GM11168 (cell line): ENCODE measurements around the gene GALNT13.

Source experiments
- in situ Hi-C: fragments of 300-500 bp; cut with MboI; formaldehyde crosslinking; loops from one replicate; pipeline ENCODE4 v1.12.0; 2022; ENCODE audit warnings: low sequenced_read_pairs; ENCODE audit not compliant: unreplicated experiment

Gene GALNT13

DNA sequence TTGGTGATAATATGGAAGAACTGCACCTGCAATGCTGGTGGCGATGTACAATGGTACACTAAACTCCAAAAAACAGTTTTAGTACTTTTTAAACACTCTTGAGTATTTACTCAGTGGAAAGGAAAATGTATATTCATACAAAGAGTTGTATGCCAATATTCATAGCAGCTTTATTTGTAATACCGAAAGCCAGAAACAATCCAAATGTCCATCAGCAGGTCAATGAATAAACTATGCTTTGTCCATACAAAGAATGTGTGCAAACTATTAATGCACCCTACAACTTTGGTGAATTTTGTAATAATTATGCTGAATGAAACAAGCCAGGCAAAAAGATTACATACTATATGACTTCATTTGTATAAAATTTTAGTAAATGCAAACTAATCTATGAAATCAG lies 396.3 kb downstream of the GALNT13 start:
- in situ Hi-C loops, result no loop called here

DNA sequence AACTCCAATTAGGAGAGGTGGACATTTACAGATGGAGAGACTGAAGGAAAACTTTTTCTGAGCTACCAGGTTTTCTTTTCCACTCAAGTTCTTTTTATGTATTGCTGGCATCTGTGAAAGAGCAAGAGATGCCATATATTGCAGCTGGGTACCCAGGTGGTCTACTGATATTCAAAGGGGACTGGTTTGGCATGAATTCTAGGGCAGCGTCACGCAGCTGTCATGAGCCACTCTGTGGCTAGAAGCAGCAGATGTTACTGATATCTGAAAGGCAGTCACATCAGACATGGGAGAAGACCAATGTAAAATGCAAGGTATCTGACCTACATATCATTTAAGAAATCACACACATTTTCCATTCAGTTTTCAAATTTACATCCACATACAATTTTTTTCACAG lies 408.8 kb downstream of the GALNT13 start:
- in situ Hi-C loops, result no loop called here

DNA sequence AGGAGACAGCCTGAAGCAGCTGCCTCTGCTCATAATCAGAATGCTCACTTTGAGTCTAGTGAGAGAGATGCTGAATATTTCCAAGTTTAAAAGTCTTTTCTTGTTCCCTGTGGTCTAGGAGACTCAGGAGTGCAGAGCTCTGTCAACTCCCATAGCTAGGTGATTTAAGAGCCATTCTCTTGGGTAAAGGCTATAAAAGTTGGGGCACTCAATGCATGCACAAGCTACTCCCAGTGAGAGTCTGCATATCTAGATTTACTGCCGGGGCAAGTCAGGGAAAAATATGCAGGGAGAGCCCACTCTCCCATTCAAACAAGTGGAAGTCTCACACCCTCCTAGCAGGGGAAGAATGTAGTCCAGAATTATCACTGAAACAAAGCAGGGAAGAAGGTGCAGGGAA lies 418.1 kb downstream of the GALNT13 start:
- in situ Hi-C loops, result no loop called here

- in situ Hi-C loops, result no loop called here
These were observed 419.8 kb downstream of the GALNT13 start for GRCh38 chr2:154291511-154291910.

DNA sequence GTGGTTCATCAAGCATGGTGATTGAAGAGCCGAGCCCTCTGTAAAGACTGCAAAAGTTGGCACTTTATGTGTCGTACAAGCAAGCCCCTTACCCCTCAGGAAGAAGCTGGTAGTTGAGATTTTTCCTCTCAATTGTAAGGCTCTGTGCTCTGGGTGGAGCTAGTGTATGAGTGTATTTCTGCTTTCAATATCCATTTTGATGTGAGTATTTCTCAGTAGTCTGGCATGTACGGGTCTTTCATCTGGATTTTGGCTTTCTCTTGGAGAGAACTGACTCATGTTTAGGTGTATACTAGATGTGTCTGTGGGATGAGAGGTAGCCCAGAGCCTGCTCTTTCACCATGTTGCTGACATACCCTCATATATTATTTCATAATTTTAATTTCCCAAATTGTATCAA lies 420.2 kb downstream of the GALNT13 start:
- in situ Hi-C loops, result no loop called here

GRCh38 chr2:154293864-154294263 lies 422.1 kb downstream of the GALNT13 start:
- in situ Hi-C loops, result no loop called here

DNA sequence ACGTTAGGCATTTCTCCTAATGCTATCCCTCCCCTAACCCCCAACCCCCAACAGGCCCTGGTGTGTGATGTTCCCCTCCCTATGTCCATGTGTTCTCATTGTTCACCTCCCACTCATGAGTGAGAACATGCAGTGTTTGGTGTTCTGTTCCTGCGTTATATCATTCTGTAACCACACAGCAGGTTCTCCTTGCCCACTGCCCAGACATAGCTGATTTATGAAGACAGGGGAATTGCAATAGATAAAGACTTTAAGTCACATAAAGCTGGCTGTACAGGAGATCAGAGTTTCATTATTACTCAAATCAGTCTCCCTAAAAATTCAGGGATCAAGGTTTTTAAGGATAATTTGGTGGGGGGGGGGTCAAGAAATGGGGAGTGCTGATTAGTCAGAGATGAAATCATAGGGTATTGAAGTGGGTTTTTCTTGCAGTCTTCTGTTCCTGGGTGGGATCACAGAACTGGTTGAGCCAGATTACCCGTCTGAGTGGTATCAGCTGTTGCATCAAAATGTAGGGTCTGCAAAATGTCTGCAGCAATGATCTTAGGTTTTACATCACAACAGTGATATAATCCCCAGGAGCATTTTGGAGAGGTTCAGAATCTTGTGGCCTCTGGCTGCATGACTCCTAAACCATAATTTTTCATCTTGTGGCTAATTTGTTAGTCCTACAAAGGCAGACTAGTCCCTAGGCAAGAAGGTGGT lies 434.7 kb downstream of the GALNT13 start:
- in situ Hi-C loops, result no loop called here

DNA sequence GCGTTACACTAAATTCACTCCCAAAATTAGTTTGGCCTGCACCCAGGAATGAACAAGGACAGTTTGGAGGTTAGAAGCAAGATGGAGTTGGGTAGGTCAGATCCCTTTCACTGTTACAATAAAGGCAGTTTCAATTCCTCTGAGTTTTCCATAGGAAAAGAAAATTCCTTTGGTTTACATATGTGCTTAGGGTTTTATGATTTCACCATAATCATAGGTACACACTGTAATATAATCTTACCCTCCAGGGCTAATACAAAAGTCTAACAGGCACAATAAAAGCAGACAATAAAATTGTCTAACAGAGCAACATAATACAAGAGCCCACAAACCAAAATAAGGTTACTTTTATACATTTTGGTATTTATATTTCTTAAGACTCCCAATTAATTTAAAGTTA lies 435.3 kb downstream of the GALNT13 start:
- in situ Hi-C loops, result no loop called here

DNA sequence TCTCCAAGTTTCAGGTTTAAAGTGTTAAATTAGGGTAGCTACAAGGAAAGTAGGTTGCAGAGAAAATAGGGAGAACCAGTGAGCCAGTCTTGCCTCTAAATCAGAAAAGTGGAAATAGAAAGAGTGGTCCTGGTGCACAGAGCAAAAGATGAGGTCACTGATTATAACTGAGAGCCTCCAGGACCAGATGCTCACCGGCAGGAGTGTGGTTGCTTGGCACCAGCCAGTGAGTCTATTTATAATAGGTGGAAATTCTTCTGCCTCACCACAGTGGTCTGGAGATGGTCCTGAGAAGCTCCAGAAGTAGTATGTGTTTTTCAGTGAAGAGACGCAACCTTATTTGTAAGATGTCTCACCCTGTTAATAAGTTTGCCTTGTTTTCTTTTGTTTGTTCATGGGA lies 452.9 kb downstream of the GALNT13 start:
- in situ Hi-C loops, result no loop called here

DNA sequence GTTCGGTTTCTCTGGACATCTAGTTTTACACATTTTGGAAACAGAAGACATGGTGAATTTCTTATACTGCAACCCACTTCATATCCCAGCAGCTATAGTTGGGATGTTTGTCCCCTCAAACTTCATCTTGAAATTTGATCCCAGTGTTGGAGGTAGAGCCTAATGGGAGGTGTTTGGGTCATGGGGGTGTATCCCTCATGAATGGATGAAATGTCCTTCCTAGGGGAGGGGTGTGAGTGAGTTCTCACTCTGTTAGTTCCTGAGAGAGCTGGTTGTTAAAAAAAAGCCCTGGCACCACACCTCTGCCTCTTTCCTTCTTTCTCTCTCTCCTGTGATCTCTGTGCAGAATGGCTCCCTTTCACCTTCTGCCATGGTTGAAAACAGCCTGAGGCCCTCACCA lies 457.8 kb downstream of the GALNT13 start:
- in situ Hi-C loops, result no loop called here

DNA sequence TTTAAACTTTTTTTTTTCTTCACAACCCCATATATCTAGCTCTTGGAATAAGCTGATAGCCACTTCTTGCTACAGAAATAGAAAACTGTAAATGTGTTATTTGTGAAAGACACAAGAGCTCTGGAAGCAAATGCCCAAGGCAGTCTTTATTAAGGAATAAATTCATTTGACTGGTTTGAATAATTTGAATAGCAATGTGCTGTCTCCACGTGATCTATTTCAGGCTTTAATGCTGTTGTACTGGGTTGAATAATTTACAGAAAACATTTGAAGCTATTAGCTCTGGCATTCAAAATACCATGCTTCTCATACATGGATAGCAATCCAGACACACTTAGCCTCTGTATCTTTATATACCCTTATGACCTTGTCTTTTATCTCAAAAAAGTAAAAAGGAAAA lies 460.1 kb downstream of the GALNT13 start:
- in situ Hi-C loops, result no loop called here

GRCh38 chr2:154336201-154336600 lies 464.5 kb downstream of the GALNT13 start:
- in situ Hi-C loops, result no loop called here

DNA sequence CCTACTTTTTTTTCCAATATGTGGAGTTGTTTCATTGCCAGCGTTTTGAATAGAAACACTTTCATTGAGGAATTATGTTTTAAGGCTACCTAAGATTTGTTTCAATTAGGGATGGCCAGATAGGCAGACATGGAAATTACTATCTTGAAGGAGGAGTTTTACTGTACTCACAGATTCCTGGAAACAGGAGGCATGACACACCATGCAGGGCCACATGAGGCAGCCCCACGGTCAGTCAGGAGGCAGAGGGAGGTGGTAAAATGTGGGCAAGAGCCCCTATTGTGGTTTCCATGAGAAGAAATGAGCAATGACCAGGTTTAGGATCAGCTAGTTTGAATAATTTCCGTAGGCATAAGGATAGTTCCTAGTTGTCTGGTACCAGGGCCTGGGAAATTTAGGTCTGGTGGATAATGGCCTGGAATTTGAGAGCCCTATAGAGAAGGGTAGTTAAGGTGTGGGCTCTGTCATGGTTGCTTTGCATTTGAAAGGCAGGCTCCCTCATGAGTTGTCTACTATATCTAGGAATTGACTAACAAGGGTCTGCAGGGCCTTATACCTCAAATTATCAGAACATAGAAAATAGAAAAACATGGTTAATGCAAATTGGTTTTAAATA lies 466.7 kb downstream of the GALNT13 start:
- in situ Hi-C loops, result no loop called here

- in situ Hi-C loops, result no loop called here
These were observed 471.6 kb downstream of the GALNT13 start for GRCh38 chr2:154343282-154343681.

DNA sequence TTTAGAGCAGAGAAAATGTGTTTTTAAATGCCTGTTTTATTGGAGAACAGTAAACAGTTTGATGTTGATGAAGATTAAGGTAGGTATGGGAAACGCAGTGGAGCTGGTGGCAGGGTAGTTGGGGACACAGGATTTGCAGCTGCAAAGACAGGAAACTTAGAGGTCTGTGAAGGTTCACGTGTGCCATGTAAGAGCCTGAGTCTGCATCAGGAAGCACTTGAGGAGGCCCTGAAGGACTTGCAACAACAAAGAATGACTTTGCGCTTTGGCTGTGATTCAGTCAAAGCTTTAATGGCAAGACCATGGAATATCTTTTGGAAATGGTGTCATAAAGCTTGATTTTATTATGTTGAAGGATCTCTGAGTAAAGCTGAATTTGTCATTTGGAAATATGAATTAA lies 479.2 kb downstream of the GALNT13 start:
- in situ Hi-C loops, result no loop called here

DNA sequence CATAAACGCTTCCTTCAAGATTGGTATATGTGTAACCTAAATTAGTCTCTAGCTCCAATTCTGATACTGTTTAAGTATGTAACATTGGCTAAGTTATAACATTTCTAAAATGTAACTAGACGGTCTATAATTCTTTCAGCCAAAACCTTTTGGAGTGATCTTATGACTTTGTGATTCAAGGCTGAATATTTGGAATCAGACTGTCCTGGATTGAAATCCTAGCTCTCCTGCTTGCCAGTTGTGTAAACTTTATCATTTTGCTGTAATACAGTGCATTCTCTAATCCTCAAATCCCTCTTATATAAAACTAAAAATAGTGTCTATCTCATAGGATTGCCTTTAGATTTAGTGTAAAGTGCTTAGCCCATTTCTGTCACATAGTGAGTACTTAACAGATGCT lies 489.6 kb downstream of the GALNT13 start:
- in situ Hi-C loops, result no loop called here

- in situ Hi-C loops, result no loop called here
These were observed 496.4 kb downstream of the GALNT13 start for GRCh38 chr2:154368153-154368552.

- in situ Hi-C loops, result no loop called here
These were observed 499.2 kb downstream of the GALNT13 start for GRCh38 chr2:154370873-154371272.

- in situ Hi-C loops, result no loop called here
These were observed 502.7 kb downstream of the GALNT13 start for GRCh38 chr2:154374416-154374815.

GRCh38 chr2:154375579-154375931 lies 503.8 kb downstream of the GALNT13 start:
- in situ Hi-C loops, result no loop called here

- in situ Hi-C loops, result no loop called here
These were observed 510.4 kb downstream of the GALNT13 start for GRCh38 chr2:154381931-154382794.
